Activated naive CD4-positive, alpha-beta T cell treated with Interleukin-2 at 50 U/mL for 16 hours (primary cell): ENCODE measurements around the gene HNMT.

ENCODE experiments used
- DNase-seq: peaks from one replicate; pipeline ENCODE4 v3.0.0-alpha.2; 2020

Gene HNMT

DNA sequence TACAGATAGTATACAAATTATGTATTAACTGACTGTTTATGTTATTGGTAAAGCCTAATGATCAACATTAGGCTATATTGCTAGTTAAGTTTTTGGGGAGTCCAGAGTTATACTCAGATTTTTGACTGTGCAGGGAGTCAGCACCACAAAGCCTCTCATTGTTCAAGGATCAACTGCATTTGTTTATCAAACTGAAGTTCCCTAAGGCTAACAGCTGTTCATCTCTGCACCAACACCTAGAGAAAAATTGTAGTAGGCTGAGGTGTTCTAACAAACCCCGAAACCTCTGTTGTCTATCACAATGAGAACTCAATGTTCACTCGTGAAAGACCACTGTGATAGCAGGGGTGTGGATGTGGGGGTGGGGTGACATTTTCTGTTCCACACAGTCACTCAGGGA, 97.7 kb downstream of the HNMT start:
- DNase-seq, result no peak

DNA sequence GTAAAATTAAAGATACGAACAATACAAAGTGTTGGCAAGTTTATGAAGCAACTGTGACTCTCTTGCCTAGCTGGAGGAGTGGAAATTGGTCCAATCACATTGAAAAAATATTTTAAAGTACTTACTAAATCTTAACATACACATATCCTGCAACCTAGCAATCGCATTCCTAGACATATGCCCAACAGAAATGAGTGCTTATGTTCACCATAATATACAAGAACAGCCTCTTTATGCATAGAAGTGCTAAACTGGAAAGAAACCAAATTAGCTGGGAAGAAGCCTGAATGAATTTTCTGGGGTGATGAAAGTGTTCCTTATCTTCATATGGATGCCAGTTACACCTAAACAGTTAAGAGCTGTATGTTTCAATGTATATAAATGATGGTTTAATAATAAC, 98.9 kb downstream of the HNMT start:
- no peak for DNase-seq
